ENCODE data around the gene HTRA2.
A peak's percentile ranks its signal among the peaks of the same experiment; 100 is the strongest.

HTRA2 gene

GRCh38 chr2:74504591-74504990, 25.1 kb upstream of the HTRA2 start:
- ATAC-seq (ENCODE audit: insufficient read depth, low read depth), result no peak
- H3K4me2 ChIP-seq (ENCODE audit: insufficient read depth, low read length), result no peak overlapping the region
- no peak for DNase-seq
- H3K4me1 ChIP-seq (ENCODE audit: insufficient read depth, low read length), result peaks cover 36% of the 10 kb centered on the region
- no peak overlapping the region for H3K9ac ChIP-seq (ENCODE audit: low read depth, low read length)
- no peak for TF ChIP-seq CTCF (IDR thresholded peaks at IDR 0.05; ENCODE audit: borderline replicate concordance, extremely low read depth, low read length, poor library complexity, severe bottlenecking)
- TF ChIP-seq EZH2 (IDR thresholded peaks at IDR 0.05; ENCODE audit: borderline replicate concordance, low read depth, low read length, severe bottlenecking), result no peak
- peaks cover 14% of the 10 kb centered on the region for H3K79me2 ChIP-seq (ENCODE audit: insufficient read depth, low read length)
- H3K27me3 ChIP-seq (ENCODE audit: insufficient read depth, low read length, poor library complexity), result no peaks in the 10 kb centered on the region
- H3K9me3 ChIP-seq (ENCODE audit: insufficient read depth, low read length, severe bottlenecking), result no peaks in the 10 kb centered on the region
- no peak overlapping the region for H3K4me3 ChIP-seq (ENCODE audit: low read depth in 1 of 2, low read length in 2 of 2)
- H2AFZ ChIP-seq (ENCODE audit: low read depth, low read length), result no peak overlapping the region
- H3K27ac ChIP-seq (ENCODE audit: low read length), result no peak overlapping the region
- peaks cover 11% of the 10 kb centered on the region for H3K36me3 ChIP-seq (ENCODE audit: insufficient read depth, low read length)
- H4K20me1 ChIP-seq (ENCODE audit: insufficient read depth, low read length), result no peaks in the 10 kb centered on the region

- H3K27ac ChIP-seq (ENCODE audit: low read length), result no peak overlapping the region
- H3K79me2 ChIP-seq (ENCODE audit: insufficient read depth, low read length), result peaks cover 14% of the 10 kb centered on the region
- H4K20me1 ChIP-seq (ENCODE audit: insufficient read depth, low read length), result no peaks in the 10 kb centered on the region
- ATAC-seq (ENCODE audit: insufficient read depth, low read depth) (no peak), DNase-seq (no peak)
- no peaks in the 10 kb centered on the region for H3K27me3 ChIP-seq (ENCODE audit: insufficient read depth, low read length, poor library complexity)
- H3K36me3 ChIP-seq (ENCODE audit: insufficient read depth, low read length), result peaks cover 11% of the 10 kb centered on the region
- TF ChIP-seq EZH2 (IDR thresholded peaks at IDR 0.05; ENCODE audit: borderline replicate concordance, low read depth, low read length, severe bottlenecking) (no peak), CTCF (IDR thresholded peaks at IDR 0.05; ENCODE audit: borderline replicate concordance, extremely low read depth, low read length, poor library complexity, severe bottlenecking) (no peak)
- no peak overlapping the region for H2AFZ ChIP-seq (ENCODE audit: low read depth, low read length)
- peak overlapping the region in 1 of 2 experiments; percentile 29; a peak in 2 of 4 replicates for H3K4me3 ChIP-seq (ENCODE audit: low read depth in 1 of 2, low read length in 2 of 2)
- peak overlapping the region; percentile 5; the same call in 1 of the 2 replicates for H3K9ac ChIP-seq (ENCODE audit: low read depth, low read length)
- no peaks in the 10 kb centered on the region for H3K9me3 ChIP-seq (ENCODE audit: insufficient read depth, low read length, severe bottlenecking)
- H3K4me1 ChIP-seq (ENCODE audit: insufficient read depth, low read length), result peaks cover 36% of the 10 kb centered on the region
- peak overlapping the region; percentile 49 for H3K4me2 ChIP-seq (ENCODE audit: insufficient read depth, low read length)
Measured at GRCh38 chr2:74505448-74506246, 24.1 kb upstream of the HTRA2 start.

GRCh38 chr2:74507145-74507925, 22.4 kb upstream of the HTRA2 start, which contains the start of gene PCGF1:
Gene PCGF1, minus strand, starts transcription at chr2:74507695. Its CDS starts 27 bp downstream, at chr2:74507668.
- H3K79me2 ChIP-seq (ENCODE audit: insufficient read depth, low read length), result peaks cover 14% of the 10 kb centered on the region
- H3K4me1 ChIP-seq (ENCODE audit: insufficient read depth, low read length), result peaks cover 36% of the 10 kb centered on the region
- peak; percentile 99 for DNase-seq
- no peaks in the 10 kb centered on the region for H4K20me1 ChIP-seq (ENCODE audit: insufficient read depth, low read length)
- peak within 1 kb of the TSS; percentile 88 for H2AFZ ChIP-seq (ENCODE audit: low read depth, low read length)
- H3K36me3 ChIP-seq (ENCODE audit: insufficient read depth, low read length), result peaks cover 11% of the 10 kb centered on the region
- peak within 1 kb of the TSS; percentile 69 for H3K9ac ChIP-seq (ENCODE audit: low read depth, low read length)
- H3K9me3 ChIP-seq (ENCODE audit: insufficient read depth, low read length, severe bottlenecking), result no peaks in the 10 kb centered on the region
- H3K27me3 ChIP-seq (ENCODE audit: insufficient read depth, low read length, poor library complexity), result no peaks in the 10 kb centered on the region
- TF ChIP-seq CTCF (IDR thresholded peaks at IDR 0.05; ENCODE audit: borderline replicate concordance, extremely low read depth, low read length, poor library complexity, severe bottlenecking) (peak; percentile 98), EZH2 (IDR thresholded peaks at IDR 0.05; ENCODE audit: borderline replicate concordance, low read depth, low read length, severe bottlenecking) (no peak)
- peak; percentile 89 for ATAC-seq (ENCODE audit: insufficient read depth, low read depth)
- H3K27ac ChIP-seq (ENCODE audit: low read length), result peak within 1 kb of the TSS; percentile 96
- H3K4me3 ChIP-seq (ENCODE audit: low read depth in 1 of 2, low read length in 2 of 2), result peak within 1 kb of the TSS; percentile 37 to 72
- peak within 1 kb of the TSS; percentile 89 for H3K4me2 ChIP-seq (ENCODE audit: insufficient read depth, low read length)

All from DND-41 (cell line).